HG02885 (cell line): ENCODE data around the gene GRID2.

Source experiments
- ATAC-seq: cut with Tn5 transposase; IDR thresholded peaks from one replicate; pipeline ENCODE4 v1.9.1; 2021; ENCODE audit warnings: mild to moderate bottlenecking; ENCODE audit not compliant: unreplicated experiment, poor library complexity

Gene GRID2

GRCh38 chr4:92862509-92862908, 558.7 kb downstream of the GRID2 start:
- ATAC-seq: no peak

GRCh38 chr4:92864096-92864495, 560.3 kb downstream of the GRID2 start:
- no peak for ATAC-seq

- ATAC-seq: no peak
These were observed 568.8 kb downstream of the GRID2 start for GRCh38 chr4:92872604-92873003.

- no peak for ATAC-seq
These were observed 581.9 kb downstream of the GRID2 start for GRCh38 chr4:92885632-92886031.

- no peak for ATAC-seq
These were observed 648.7 kb downstream of the GRID2 start for GRCh38 chr4:92952426-92952825.

GRCh38 chr4:92952897-92953296, 649.1 kb downstream of the GRID2 start:
- ATAC-seq: no peak

- ATAC-seq: no peak
These were observed 649.7 kb downstream of the GRID2 start for GRCh38 chr4:92953462-92953861.

GRCh38 chr4:92961881-92962280, 658.1 kb downstream of the GRID2 start:
- ATAC-seq: no peak

- ATAC-seq: no peak
These were observed 659.1 kb downstream of the GRID2 start for GRCh38 chr4:92962831-92963230.

GRCh38 chr4:92968556-92968955, 664.8 kb downstream of the GRID2 start:
- no peak for ATAC-seq

GRCh38 chr4:92968996-92969395, 665.2 kb downstream of the GRID2 start:
- ATAC-seq: no peak

GRCh38 chr4:92969650-92970379, 666.0 kb downstream of the GRID2 start:
- ATAC-seq: no peak

GRCh38 chr4:92970996-92971395, 667.2 kb downstream of the GRID2 start:
- ATAC-seq: no peak

GRCh38 chr4:92988301-92988700, 684.5 kb downstream of the GRID2 start:
- ATAC-seq: no peak

- ATAC-seq: no peak
These were observed 689.0 kb downstream of the GRID2 start for GRCh38 chr4:92992758-92993157.

GRCh38 chr4:92994727-92995126, 691.0 kb downstream of the GRID2 start:
- no peak for ATAC-seq

- no peak for ATAC-seq
These were observed 692.8 kb downstream of the GRID2 start for GRCh38 chr4:92996533-92996932.

- ATAC-seq: no peak
These were observed 697.1 kb downstream of the GRID2 start for GRCh38 chr4:93000910-93001309.

GRCh38 chr4:93002240-93002639, 698.5 kb downstream of the GRID2 start:
- no peak for ATAC-seq

- ATAC-seq: no peak
These were observed 712.6 kb downstream of the GRID2 start for GRCh38 chr4:93016350-93016749.

GRCh38 chr4:93018243-93018642, 714.5 kb downstream of the GRID2 start:
- no peak for ATAC-seq

GRCh38 chr4:93018806-93019205, 715.0 kb downstream of the GRID2 start:
- ATAC-seq: no peak

GRCh38 chr4:93029769-93030168, 726.0 kb downstream of the GRID2 start:
- no peak for ATAC-seq
